Peyer's patch (tissue), 4 donors: Measurements from ENCODE around the gene CAMK1G. TPM values are rescaled to one million over a fixed set of nuclear protein-coding genes. Genes with fewer than 3 reads are reported as not detected.

Source experiments
- DNase-seq, 3 donors: peaks; one replicate each; pipeline ENCODE4 v3.0.0-alpha.2; 2017 to 2019
- H3K27ac ChIP-seq, 4 donors: fragments of 200-600 bp; sonication (generic); one replicate each; pipeline ENCODE4 v1.5.1; 2016 to 2019
- H3K27me3 ChIP-seq, 2 donors: fragments of 200-600 bp; sonication (generic); one replicate each; pipeline ENCODE4 v1.5.1; 2019
- H3K36me3 ChIP-seq, 3 donors: fragments of 200-600 bp; sonication (generic); one replicate each; pipeline ENCODE4 v1.5.1; 2016 to 2019
- H3K4me1 ChIP-seq, 4 donors: fragments of 200-600 bp; sonication (generic); one replicate each; pipeline ENCODE4 v1.5.1; 2016 to 2019
- H3K4me3 ChIP-seq, 4 donors: fragments of 200-600 bp; sonication (generic); 1 replicate in 3 of 4; 2 replicates in 1 of 4; pipeline ENCODE4 v1.5.1; 2016 to 2019; ENCODE audit warnings: mild to moderate bottlenecking in 1 of 4
- H3K9me3 ChIP-seq, 4 donors: fragments of 200-600 bp; sonication (generic); one replicate each; pipeline ENCODE4 v1.5.1; 2016 to 2019; ENCODE audit warnings: mild to moderate bottlenecking in 1 of 4
- POLR2A ChIP-seq, 2 donors: fragments of 450-650 bp; IDR thresholded peaks; one replicate each; pipeline ENCODE4 v1.5.1; 2017; ENCODE audit warnings: antibody characterized with exemption in 2 of 2, mild to moderate bottlenecking in 2 of 2, moderate library complexity in 2 of 2
- total RNA-seq, 4 donors: library from RNA; depleted of rRNA; stranded (reverse); fragments of >200 nt; gene quantifications; one replicate each; pipeline ENCODE4 v1.1.0, GENCODE V29; 2016
- TF ChIP-seq, protein P1 (sequence below), 6 experiments: fragments of 450-650 bp in 4 of 6; fragments of 200-600 bp in 2 of 6; sonication (generic) in 1 of 6; IDR thresholded peaks; one replicate each; pipeline ENCODE4 v1.5.1; 2017 to 2019; ENCODE audit warnings: antibody characterized with exemption in 6 of 6, mild to moderate bottlenecking in 3 of 6, moderate library complexity in 1 of 6

CAMK1G gene
- total RNA-seq, 4 donors from 2014 or later, result not detected

DNA sequence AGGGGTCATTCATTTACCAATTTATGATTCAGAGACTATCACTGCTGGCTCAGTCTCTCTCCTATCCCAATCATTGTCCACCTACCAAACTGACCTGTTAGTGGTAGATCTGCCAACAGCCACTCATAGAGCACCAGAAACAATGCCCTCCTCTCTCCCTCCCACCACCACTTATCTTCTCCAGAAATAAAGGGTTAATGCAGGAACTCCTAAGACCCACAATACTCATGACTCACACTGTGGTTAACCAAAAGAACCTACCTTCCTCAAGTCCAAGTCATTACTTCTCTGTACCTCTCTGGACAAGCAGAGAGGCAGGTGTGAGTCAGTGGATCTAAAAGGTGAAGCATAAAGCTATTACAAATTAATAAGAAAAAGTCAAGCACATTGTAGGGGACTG is 40.9 kb upstream of the CAMK1G start:
- H3K4me3 ChIP-seq, result no peak overlapping the region
- H3K36me3 ChIP-seq, result no peaks in the 10 kb centered on the region
- no peak for DNase-seq
- no peaks in the 10 kb centered on the region for H3K9me3 ChIP-seq
- no peak overlapping the region for H3K27ac ChIP-seq
- TF ChIP-seq, protein P1, sequence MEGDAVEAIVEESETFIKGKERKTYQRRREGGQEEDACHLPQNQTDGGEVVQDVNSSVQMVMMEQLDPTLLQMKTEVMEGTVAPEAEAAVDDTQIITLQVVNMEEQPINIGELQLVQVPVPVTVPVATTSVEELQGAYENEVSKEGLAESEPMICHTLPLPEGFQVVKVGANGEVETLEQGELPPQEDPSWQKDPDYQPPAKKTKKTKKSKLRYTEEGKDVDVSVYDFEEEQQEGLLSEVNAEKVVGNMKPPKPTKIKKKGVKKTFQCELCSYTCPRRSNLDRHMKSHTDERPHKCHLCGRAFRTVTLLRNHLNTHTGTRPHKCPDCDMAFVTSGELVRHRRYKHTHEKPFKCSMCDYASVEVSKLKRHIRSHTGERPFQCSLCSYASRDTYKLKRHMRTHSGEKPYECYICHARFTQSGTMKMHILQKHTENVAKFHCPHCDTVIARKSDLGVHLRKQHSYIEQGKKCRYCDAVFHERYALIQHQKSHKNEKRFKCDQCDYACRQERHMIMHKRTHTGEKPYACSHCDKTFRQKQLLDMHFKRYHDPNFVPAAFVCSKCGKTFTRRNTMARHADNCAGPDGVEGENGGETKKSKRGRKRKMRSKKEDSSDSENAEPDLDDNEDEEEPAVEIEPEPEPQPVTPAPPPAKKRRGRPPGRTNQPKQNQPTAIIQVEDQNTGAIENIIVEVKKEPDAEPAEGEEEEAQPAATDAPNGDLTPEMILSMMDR (IDR thresholded peaks at IDR 0.05), result no peak
- no peak for TF ChIP-seq POLR2A (IDR thresholded peaks at IDR 0.05)
- no peaks in the 10 kb centered on the region for H3K4me1 ChIP-seq
- no peaks in the 10 kb centered on the region for H3K27me3 ChIP-seq

DNA sequence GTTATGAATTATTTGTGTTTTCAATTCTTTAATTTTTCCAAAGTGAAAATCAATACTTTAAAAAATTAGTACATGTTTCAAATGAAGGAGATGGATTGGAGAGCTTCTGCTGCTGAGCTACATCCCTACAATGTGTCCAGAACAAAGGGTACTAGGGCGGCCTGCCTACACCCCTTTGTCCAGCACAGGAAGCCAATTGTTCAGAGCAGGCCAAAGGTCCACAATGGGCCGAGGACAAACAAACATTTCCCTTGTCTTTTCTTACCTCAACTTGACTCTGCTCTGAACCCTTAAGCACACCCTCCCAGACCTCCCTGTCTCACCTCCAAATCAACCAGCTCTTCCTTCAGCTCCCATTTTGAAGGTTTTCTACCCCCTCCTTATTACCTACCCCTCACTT is 39.4 kb upstream of the CAMK1G start:
- no peaks in the 10 kb centered on the region for H3K4me1 ChIP-seq
- H3K27me3 ChIP-seq, result no peaks in the 10 kb centered on the region
- no peak overlapping the region for H3K27ac ChIP-seq
- no peak for DNase-seq
- H3K4me3 ChIP-seq, result no peak overlapping the region
- no peaks in the 10 kb centered on the region for H3K36me3 ChIP-seq
- H3K9me3 ChIP-seq, result no peaks in the 10 kb centered on the region
- TF ChIP-seq POLR2A (IDR thresholded peaks at IDR 0.05), result no peak
- TF ChIP-seq, protein P1 (IDR thresholded peaks at IDR 0.05), result no peak

DNA sequence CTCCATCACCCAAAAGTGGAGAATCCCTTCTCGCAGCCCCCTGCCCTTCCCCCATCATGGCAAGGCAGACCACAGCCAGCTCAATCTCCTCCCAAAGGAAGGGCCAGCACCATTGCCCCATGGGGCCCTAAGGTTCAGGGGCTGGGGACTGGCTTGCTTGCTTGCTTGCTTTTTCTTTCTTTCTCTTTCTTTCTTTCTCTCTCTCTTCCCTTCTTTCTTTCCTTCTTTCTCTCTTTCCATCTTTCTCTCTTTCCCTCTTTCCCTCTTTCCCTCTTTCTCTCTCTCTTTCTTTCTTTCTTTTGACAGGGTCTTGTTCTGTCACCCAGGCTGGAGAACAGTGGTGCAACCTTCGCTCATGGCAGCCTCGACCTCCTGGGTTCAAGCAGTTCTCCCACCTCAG is 38.1 kb upstream of the CAMK1G start:
- Histone ChIP-seq H3K4me1 (no peaks in the 10 kb centered on the region), H3K9me3 (no peaks in the 10 kb centered on the region), H3K36me3 (no peaks in the 10 kb centered on the region), H3K27ac (no peak overlapping the region), H3K27me3 (no peaks in the 10 kb centered on the region), H3K4me3 (no peak overlapping the region)
- no peak for DNase-seq
- TF ChIP-seq, protein P1 (IDR thresholded peaks at IDR 0.05), result no peak
- TF ChIP-seq POLR2A (IDR thresholded peaks at IDR 0.05), result no peak

DNA sequence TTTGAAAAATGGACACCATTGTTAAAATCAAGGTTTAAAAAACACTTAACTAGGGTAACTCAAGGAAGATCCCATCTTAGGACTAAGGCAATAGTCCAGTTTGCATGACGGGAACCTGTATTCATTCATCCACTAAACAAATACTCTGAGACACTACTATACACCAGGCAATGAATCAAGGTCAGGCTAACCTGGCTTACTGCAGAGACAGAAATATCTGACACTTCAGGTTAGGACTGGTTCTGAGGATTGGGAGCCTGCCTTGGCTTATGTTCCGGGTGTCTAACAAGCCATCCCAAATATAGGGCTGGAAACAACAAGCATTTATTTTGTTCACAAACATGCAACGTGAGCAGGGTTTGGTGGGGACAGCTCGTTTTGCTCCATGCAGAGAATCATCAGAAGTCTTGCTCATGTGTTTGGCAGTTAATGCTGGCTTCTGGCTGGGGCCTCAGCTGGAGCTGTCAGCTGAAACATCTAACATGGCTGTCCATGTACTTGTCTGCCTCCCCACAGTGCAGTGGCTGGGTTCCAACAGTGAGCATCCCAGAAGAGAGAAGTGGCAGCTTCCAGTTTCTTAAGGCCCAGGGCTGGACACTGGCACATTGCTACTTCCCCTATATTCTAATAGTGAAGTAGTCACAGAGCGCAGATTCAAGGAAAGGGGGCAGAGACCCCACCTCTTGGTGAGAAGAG is 37.0 kb upstream of the CAMK1G start:
- H3K27ac ChIP-seq, result no peak overlapping the region

DNA sequence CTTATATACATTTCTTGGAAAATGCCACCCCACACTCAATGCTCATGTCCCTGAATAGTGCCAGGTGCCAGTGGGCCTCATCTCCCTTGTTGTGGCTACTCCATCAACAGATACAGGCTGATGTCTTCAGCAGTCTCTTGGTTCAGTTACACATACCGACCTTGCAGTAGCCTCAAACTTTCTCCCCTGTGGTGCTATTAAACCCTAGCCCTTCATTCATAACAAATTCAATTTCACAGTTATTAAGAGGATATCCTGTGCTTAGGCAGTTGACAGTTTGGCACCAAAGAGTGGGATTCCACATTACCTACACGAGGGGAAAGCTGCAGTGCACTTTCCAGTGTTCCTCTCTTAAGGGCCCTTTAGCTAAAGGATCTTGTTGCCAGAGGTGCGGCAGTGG is 35.9 kb upstream of the CAMK1G start:
- H3K36me3 ChIP-seq, result no peaks in the 10 kb centered on the region
- H3K27ac ChIP-seq, result no peak overlapping the region
- no peaks in the 10 kb centered on the region for H3K4me1 ChIP-seq
- H3K27me3 ChIP-seq, result no peaks in the 10 kb centered on the region
- no peaks in the 10 kb centered on the region for H3K9me3 ChIP-seq
- no peak for TF ChIP-seq POLR2A (IDR thresholded peaks at IDR 0.05)
- TF ChIP-seq, protein P1 (IDR thresholded peaks at IDR 0.05), result no peak
- no peak overlapping the region for H3K4me3 ChIP-seq
- DNase-seq, result no peak

More for the DNA sequence above, 37.0 kb upstream of the CAMK1G start:
- Histone ChIP-seq H3K36me3 (no peaks in the 10 kb centered on the region), H3K27me3 (no peaks in the 10 kb centered on the region), H3K4me1 (no peaks in the 10 kb centered on the region), H3K9me3 (no peaks in the 10 kb centered on the region), H3K4me3 (no peak overlapping the region)
- TF ChIP-seq, protein P1 (IDR thresholded peaks at IDR 0.05), result no peak
- no peak for TF ChIP-seq POLR2A (IDR thresholded peaks at IDR 0.05)
- no peak for DNase-seq
